GM11168 (cell line): ENCODE results near the gene SYT5.

Source experiments
- in situ Hi-C: fragments of 300-500 bp; cut with MboI; formaldehyde crosslinking; loops from one replicate; pipeline ENCODE4 v1.12.0; 2022; ENCODE audit warnings: low sequenced_read_pairs; ENCODE audit not compliant: unreplicated experiment

The SYT5 gene

GRCh38 chr19:55149078-55150003, 30.7 kb downstream of the SYT5 start, which contains the start of gene TNNT1:
Gene TNNT1, minus strand, starts transcription at chr19:55149206. Its CDS starts 2,049 bp downstream, at chr19:55147157.
- in situ Hi-C loops: loop anchor here (25.0 kb wide), 1 partner anchor 263 kb away; the partner anchor contains the start of gene UBE2S

GRCh38 chr19:55147545-55148251, 32.4 kb downstream of the SYT5 start:
- in situ Hi-C loops: loop anchor here (25.0 kb wide), 1 partner anchor 265 kb away; the partner anchor contains the start of gene UBE2S

GRCh38 chr19:55146705-55147273, 33.3 kb downstream of the SYT5 start:
- in situ Hi-C loops: loop anchor here (25.0 kb wide), 1 partner anchor 266 kb away; the partner anchor contains the start of gene UBE2S

GRCh38 chr19:55146078-55146704, 33.9 kb downstream of the SYT5 start:
- in situ Hi-C loops: loop anchor here (25.0 kb wide), 1 partner anchor 266 kb away; the partner anchor contains the start of gene UBE2S

GRCh38 chr19:55145232-55145631, 34.9 kb downstream of the SYT5 start:
- in situ Hi-C loops: loop anchor here (25.0 kb wide), 1 partner anchor 267 kb away; the partner anchor contains the start of gene UBE2S

- in situ Hi-C loops: loop anchor here (25.0 kb wide), 1 partner anchor 271 kb away; the partner anchor contains the start of gene UBE2S
Observed at GRCh38 chr19:55141696-55142095, 38.4 kb downstream of the SYT5 start.

- in situ Hi-C loops: loop anchor here (25.0 kb wide), 1 partner anchor 274 kb away; the partner anchor contains the start of gene UBE2S
Observed at GRCh38 chr19:55137915-55138314, 42.2 kb downstream of the SYT5 start.

GRCh38 chr19:55136399-55137102, 43.5 kb downstream of the SYT5 start:
- in situ Hi-C loops: loop anchor here (25.0 kb wide), 1 partner anchor 276 kb away; the partner anchor contains the start of gene UBE2S

GRCh38 chr19:55134736-55135135, 45.4 kb downstream of the SYT5 start:
- in situ Hi-C loops: loop anchor here (25.0 kb wide), 1 partner anchor 278 kb away; the partner anchor contains the start of gene UBE2S

- in situ Hi-C loops: loop anchor here (25.0 kb wide), 1 partner anchor 278 kb away; the partner anchor contains the start of gene UBE2S
Observed at GRCh38 chr19:55133639-55134444, 46.2 kb downstream of the SYT5 start.

GRCh38 chr19:55132453-55133129, 47.5 kb downstream of the SYT5 start:
- in situ Hi-C loops: loop anchor here (25.0 kb wide), 1 partner anchor 280 kb away; the partner anchor contains the start of gene UBE2S

GRCh38 chr19:55131421-55131820, 48.7 kb downstream of the SYT5 start:
- in situ Hi-C loops: loop anchor here (25.0 kb wide), 1 partner anchor 281 kb away; the partner anchor contains the start of gene UBE2S
